Heart left ventricle (tissue), 13 donors: ENCODE data around the gene EPYC.

Experiments used
- CTCF ChIP-seq, 12 donors: fragments of 200-600 bp; sonication (generic) in 4 of 12; IDR thresholded peaks; one replicate each; pipeline versions ENCODE4 v1.5.0 to v1.8.0; 2018 to 2022; ENCODE audit warnings: antibody characterized with exemption in 12 of 12, mild to moderate bottlenecking in 5 of 12
- POLR2A ChIP-seq, 2 donors: fragments of 450-650 bp; IDR thresholded peaks; one replicate each; pipeline ENCODE4 v1.6.1; 2017; ENCODE audit warnings: antibody characterized with exemption in 2 of 2, mild to moderate bottlenecking in 2 of 2, moderate library complexity in 2 of 2
- donor health status: ischemic (EF 13 %, LVEDD 7.1; RV severe dilation, severe dysfunction).
- donor health status: DM: no; HTN: yes; CAD: no.
- donor health status: DM: no; HTN: no; CAD: no.
- donor health status: ischemic (EF 25% LVEDD 6.9; RV normal size, moderate dysfunction).
- donor health status: ischemic (EF 25% LVEDD 5.7; RV mildly dilated, moderate dysfunction).
- donor health status: ischemic (EF 35%, LVEDD 5.7; RV mildly dilated, moderate dysfunction).
- donor health status: nonischemic (EF 11% LVEDD 7.7; RV severe dilation, severe dysfunction).
- donor health status: DM: yes; HTN: yes; CAD: no.
- donor health status: PGD.
- donor health status: ischemic (EF 29% LVEDD 5.4; RV normal size, mild dysfunction).
- donor health status: nonischemic (EF 23%, LVEDD 6.1; RV moderate dilation, normal function).

- TF ChIP-seq CTCF (IDR thresholded peaks at IDR 0.05) (no peak), POLR2A (IDR thresholded peaks at IDR 0.05) (no peak)
These were observed 20.7 kb downstream of the EPYC start for GRCh38 chr12:90984114-90984513.
